SIG-M5 treated with dmso at 0.1 percent for 504 hours (cell line): ENCODE results near the gene KIAA0825.
"Not testable (repeated sequence)": the region's sequence is repeated elsewhere in the genome, so short reads cannot be mapped to it uniquely, and the experiment has no call there.

Experiments
- DNase-seq: peaks from one replicate; lab custom pipeline; 2025; ENCODE audit not compliant: unreplicated experiment; lab: John Stamatoyannopoulos, UW

KIAA0825 gene

DNA sequence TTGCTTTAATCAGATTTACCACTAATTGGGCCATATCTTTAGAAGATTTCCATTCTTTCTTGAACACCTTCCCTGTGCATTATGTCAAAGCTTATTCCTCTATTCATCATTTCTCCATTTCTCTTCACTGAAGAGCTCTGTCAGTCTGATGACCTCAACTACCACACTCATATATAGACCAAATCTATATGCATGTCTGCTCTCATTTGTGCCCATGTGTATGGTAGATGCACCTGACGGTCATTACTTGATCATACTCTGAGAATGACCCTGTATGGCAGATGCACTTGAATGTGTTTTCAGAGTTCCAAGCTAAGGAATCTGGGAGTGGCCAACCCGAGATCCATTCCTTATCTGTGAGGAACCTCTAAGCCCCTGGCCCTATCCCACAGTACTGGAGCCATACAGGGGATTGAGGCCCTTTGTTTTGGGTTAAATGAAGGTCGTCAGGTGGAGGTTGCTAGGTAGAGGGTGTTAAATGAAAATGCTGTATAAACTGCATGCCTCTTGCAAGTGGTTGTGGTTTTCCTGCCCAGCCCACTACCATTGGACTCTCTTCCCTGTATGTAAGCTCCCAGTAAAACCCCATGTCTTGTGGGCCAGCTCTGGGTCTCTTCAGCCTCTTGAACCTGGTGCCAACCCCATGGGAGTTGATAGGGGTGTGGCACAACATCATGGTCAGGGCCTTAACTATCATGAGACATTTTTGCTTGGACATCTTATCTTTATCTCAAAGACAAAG is 229.5 kb downstream of the KIAA0825 start:
- no peak for DNase-seq

DNA sequence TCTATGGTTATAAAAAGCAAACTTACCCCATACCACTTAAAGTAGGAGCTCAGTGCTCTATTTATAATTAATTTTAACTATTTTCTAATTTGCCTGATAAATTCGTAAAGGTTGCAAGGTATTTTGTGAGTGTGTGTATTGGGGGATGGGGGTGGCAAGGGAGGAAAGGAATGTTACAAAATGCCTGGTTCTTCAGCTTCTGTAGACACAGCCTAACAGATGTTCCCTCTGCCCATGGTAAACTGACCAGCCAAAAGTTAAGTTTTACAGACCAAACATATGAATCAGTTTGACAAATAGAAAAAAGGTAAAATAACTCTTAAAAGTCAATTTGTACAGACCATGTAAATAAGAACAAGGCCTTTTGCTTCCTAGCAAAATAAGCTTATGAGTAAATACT is 232.6 kb downstream of the KIAA0825 start:
- no peak for DNase-seq

DNA sequence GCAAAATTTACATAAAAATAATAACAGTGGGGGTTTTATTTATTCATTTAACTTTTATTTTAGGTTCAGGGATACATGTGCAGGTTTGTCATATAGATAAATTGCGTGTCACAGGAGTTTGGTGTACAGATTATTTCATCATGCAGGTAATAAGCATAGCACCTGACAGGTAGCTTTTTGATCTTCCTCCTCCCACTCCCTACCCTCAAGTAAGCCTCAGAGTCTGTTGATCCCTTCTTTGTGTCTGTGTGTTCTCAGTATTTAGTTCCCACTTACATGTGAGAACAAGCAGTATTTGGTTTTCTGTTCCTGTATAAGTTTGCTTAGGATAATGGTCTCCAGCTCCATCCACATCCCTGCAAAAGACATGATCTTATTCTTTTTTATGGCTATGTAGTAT is 240.3 kb downstream of the KIAA0825 start:
- DNase-seq = no peak

DNA sequence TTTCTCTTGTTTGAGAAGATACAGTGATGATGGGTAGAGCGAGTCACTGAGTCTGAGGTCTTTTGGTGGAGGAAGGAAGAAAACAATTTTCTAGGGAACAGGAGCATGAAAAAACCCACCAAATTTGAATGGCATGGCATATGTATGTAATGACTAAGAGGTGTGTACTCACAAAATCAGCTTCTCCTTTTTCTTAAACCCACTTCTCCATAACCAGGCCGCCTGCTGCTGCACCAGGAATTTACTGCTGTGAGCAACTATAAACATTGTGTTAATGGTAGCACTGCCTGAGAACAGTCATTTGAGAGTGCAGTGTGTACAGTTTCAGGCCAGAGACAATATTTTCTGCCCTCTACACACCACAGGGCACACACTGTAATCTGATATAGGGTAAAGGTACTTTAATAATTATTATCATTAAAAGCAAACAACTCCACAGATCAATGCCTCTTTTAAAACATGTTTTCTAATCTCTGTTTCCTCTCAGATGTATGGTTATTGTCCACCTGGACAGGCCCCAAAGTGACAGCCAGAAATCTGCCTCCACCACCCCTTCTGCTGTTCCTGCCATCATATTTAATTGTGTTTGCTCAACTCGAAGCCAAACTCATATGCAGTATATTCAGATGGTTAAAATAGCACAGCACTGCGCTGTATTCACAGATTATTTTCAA is 241.6 kb downstream of the KIAA0825 start:
- peak; percentile 79 for DNase-seq

DNA sequence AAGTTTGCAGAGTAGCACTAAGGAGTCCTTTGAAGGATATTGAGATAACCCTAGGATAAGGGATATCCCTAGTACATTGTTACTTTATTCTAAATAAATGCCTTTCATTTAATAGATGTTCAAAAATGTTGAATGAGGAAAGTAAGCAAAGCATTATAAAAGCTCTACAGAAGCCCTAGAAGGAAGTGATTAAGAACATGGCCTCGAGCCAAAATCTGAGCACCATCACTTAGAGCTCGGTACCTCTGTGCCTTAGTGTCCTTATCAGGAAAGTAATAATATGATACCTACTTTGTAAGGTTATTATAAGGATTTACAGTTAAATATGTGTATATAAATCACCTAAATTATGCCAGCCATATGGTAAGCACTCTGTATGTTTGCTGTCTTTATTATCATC is 242.6 kb downstream of the KIAA0825 start:
- DNase-seq = no peak

DNA sequence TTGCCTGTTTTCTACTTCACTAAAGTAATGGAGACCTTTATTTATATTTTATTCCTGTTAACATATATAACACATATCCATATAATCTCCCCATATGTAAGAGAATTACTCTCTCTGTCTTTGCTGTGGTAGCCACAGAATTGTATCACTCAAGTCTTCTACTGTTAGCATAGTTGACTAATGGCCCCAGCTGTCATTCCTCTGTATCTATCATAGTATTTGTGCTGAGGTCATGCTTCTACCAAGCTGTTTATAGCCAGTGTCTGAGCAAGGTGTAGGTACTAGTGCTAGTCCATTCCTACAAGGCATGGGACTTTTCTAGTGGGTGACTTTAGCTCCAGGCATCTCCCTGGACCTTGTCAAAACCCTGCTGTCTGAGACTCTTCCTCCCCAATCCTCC is 244.1 kb downstream of the KIAA0825 start:
- DNase-seq = no peak

DNA sequence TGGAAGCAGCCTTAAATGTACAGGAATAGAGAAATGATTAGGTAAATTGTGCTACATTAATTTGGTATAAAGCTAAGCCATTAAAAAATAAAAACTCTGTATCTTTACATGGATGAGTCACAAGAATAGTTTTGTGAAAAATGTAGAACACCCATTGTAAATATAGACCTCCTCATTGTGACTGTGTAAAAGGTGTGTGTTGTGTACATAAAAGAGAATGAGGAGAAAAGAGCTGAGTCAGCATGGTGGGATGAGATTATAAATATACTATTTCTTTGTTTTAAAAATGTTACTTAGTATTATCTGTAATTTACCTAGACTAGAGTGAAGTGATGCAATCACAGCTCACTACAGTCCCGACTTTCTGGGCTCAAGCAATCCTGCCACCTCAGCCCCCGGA is 250.5 kb downstream of the KIAA0825 start:
- no peak for DNase-seq

DNA sequence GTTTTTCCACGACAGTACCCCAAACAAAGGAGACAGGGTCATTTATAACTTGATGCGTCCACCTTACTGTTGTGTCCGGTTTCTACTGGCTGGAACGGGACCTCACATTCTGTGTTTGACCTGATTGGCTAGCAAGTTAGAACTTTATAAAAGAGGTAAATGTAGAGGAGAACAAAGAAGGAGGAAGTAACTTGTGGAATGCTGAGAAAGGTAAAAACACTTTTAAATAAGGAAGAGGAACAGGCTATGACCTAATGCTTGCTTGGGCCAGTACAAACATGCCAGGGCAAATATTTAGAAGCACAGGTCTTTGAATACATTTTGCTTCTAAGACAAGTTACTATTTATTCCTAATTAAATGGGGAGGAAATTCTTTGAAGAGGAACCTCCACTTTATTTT is 251.6 kb downstream of the KIAA0825 start:
- DNase-seq = peak; percentile 5

DNA sequence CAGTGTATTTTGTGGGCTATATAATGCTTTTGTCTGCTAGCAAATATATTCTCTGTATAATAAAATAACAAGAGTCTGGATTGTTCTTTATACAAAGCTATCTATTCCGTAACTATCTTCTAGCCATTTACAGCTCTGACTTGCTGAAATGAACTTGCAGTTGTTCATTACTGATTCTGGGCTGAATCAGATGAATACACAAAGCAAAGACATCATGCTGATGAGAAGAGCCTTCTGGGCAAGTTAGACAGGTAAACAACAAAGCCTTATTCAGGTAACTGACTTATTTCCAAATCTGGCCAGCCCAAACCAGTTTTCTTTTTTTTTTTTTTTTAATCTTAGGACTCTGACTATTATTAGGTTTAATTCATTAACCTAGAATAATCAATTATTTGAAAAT is 255.5 kb downstream of the KIAA0825 start:
- peak; percentile 35 for DNase-seq

DNA sequence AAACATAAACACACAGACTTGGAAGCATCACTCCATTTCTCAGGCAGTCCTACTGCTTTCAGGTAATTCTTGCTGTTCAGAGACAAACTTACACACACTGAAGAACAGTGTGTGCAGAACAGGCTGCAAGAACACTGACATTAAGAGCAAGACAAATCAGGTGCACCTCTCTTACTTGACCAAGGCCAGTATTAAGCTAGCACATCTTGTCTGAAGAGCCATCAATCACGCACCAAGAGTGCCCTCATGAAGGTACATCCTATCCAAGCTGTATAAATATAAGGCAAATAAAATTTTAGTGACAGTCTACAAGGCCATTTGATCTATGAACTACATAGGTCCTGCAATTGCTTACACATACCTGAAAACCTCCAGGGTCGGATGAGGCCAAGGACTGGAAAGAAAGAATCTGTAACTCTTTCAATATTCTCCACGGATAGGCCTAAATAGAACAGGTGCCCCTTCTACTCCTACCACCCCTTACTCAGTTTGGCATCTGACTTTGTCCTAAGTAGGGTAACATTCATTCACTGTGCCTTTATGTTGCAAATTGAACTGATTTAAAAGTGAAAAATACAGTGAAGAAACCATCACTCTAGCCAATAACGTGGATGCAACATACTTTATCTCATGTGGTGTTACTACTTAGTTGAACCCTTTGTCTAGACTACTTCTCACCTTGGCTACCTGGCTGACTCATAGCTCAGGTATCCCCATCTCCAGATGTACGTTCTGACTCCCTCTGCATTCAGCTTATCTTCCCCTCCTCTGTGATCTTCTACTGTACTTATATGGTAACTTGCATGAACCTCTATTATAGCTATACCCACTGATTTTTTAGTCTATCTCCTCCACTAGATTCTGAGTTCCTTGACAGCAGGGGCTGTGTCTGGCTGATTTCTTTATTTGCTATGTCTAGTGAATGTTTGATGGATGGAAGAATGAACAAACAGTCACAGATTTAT is 256.3 kb downstream of the KIAA0825 start:
- peak; percentile 32 for DNase-seq

DNA sequence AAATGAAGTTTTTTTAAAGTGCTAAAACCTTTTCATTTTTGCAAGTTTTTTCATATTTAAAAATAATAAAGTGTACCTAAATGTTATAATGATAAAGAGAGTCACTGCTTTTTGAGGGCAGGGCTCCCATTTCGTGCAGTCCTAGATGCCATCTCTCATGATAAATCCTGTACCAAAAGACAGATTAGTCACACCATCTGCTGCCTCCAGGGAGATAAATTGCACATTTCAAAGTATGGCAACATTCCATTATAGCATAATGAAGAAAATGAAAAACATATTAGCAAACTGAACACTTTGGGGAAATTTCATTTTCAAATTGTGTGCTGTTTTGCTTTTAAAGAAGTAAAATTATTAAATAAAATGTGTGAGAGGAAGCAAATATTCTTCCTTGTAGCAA is 257.2 kb downstream of the KIAA0825 start:
- no peak for DNase-seq

DNA sequence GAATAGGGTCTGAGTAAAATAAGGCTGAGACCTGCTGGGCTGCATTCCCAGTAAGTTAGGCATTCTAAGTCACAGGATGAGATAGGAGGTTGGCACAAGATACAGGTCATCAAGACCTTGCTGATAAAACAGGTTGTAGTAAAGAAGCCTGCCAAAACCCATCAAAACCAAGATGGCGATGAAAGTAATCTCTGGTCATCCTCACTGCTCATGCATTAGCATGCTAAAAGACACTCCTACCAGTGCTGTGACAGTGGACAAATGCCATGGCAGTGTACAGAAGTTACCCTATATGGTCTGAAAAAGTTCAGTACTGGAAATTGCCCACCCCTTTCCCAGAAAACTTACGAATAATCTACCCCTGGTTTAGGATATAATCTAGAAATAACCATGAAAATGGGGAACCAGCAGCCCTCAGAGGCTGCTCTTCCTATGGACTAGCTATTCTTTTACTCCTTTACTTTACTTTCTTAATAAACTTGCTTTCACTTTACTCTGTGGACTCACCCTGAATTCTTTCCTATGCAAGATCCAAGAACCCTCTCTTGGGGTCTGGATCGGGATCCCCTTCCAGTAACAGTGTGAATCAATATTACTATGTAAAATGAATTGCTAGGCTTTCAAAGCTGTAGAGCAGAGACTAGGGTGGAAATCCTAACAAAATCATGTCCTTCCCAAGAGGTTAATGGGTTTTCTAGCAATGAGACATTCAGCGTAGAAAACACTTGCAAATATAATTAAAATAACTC is 257.8 kb downstream of the KIAA0825 start:
- DNase-seq = no peak

DNA sequence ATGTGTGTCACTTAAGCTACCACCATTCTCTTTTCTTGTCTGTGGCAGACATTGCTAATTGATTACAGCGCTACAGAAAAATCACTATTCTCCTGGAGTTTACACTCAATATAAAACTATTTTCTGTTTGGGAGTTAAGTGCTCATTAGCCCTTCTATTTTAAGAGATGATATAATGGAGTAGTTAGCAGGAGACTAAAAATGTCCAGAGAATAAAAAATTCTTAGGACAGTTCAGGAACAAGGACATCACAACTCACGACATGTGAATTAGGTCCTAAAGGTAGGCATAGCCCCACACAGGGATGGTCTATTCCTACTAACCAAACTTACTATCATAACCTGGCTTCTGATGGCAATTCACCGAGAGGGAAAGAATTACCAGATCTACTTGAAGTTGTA is 258.5 kb downstream of the KIAA0825 start:
- DNase-seq = no peak

DNA sequence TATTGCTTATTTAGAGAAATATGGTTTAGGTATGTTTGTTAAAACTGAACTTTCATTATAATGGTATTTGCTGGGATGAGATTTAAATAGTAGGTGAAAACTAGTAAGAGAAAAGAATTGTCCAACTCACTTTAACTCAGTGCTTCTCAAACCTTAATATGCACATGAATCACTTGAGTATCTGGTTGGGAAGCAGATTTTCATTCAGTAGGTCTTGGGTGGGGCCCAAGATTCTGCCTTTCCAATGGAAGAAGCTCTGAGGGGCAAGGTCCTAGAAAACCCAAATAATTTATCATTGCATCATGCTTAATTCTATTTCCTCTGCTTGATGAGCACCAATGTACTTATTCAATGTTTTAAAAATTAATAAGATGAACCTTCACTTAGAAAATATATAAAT is 262.6 kb downstream of the KIAA0825 start:
- DNase-seq = no peak

DNA sequence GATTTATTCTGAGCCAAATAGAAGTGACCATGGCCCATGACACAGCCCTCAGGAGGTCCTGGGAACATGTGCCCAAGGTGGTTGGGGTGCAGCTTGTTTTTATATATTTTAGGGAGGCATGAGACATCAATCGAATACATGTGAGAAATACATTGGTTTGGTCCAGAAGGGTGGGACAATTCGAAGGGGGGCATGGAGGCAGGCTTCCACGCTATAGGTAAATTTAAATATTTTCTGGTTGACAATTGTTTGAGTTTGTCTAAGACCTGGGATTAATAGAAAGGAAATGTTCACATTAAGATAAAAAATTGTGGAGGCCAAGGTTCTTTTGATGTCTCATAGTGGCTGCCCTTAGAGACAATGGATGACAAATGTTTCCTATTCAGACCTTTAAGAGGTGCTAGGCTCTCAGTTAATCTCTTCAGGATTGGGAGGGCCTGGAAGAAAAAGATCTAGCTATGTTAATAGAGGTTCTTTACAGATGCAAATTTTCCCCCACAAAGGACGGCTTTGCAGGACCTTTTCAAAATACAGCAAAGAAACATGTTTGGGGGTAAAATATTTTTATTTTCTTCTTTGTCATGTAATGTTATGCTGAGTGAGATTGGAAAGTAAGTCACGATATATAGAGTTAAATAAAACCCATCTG is 263.4 kb downstream of the KIAA0825 start:
- DNase-seq = not testable (repeated sequence)

DNA sequence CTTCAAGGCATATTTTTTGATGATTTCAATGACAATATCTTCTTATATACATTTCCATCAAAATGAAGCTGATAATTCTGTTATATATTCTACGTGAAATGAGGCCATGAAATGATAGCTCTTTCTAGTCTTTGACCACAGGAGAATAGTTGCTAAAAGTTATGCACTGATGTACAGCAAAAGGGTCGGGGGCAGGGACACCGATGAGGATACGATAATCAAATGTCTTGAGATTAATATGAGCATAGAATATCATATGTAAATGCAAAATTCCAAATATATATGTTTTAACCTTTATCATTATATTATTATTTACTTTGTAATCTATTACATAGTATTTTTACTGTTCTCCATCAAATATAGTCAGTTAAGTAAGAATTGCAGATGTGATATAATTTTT is 264.8 kb downstream of the KIAA0825 start:
- DNase-seq = no peak

DNA sequence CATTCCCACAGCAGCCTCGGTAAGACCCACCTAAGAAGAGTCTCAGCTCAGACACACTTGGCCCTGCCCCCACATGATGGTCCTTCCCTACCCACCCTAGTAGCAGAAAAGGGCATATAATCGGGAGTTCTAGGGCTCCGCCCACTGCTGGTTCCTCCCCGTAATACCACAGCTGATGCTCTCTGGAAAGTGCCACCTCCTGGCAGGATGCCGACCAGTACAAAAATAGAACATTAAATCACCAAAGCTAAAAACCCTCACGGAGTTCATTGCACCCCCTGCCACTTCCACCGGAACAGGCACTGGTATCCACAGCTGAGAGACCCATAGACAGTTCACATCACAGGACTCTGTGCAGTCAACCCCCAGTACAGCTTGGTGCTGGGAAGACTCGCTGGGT is 271.3 kb downstream of the KIAA0825 start:
- DNase-seq = no peak

DNA sequence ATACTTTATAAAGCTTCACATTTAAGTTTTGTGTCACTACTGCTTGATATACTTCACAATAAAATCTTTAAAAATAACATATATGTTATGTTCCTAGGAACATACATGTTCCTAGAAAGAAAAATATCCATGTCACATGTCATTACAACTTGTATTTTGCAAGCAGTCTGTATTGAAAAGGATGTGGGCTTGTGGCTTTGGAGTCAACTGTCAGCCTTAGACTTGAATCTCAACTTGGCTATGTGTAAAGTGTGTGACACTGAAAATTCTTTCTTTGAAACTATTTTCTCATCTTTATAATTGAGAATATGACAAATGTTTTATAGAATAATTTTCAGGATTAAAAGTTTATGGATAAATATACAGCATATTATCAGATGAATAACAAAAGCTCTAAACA is 273.1 kb downstream of the KIAA0825 start:
- DNase-seq = no peak

DNA sequence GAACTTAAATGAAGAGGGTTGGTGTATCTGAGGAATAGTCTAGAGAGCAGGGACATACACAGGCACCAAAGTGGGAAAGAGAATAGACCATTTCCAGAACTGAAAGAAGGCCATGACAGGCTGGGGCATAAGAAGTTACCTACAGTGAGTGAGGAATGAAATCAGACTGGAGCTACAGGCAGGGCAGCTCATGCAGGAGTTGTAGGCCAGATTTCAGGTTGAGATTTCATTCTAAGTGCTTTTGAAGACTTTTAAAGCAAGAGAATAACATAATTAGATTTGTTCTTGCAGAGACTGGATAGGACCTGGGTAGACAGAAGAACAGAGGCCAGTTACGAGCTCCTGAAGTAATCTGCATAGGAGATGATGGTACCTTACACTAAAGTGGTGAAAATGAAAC is 280.8 kb downstream of the KIAA0825 start:
- DNase-seq = no peak

DNA sequence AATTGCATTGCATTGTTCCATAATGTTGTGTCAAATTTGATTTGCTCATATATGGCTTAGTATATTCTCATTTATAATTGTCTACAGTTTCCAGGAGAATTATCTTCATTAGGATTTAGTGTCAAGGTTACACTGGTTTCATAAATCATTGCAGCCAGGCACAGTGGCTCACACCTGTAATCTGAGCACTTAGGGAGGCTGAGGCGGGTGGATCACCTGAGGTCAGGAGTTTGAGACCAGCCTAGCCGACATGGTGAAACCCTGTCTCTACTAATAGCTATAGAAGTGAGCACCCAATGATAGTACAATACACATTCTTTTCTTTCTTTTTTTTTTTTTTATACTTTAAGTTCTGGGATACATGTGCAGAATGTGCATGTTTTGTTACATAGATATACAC is 282.5 kb downstream of the KIAA0825 start:
- DNase-seq = no peak
